ENCODE results near the gene CENATAC.
"Not testable (repeated sequence)": the region's sequence is repeated elsewhere in the genome, so short reads cannot be mapped to it uniquely, and the experiment has no call there.

CENATAC gene

GRCh38 chr11:119039471-119039870 is 41.5 kb downstream of the CENATAC start:
- not testable (repeated sequence) for H3K36me3 ChIP-seq (ENCODE audit: insufficient read depth, low read length); H3K4me1 ChIP-seq (ENCODE audit: insufficient read depth, low read length); H2AFZ ChIP-seq (ENCODE audit: low read depth, low read length); H3K9me3 ChIP-seq (ENCODE audit: low read length); H3K4me3 ChIP-seq (ENCODE audit: low read length); H3K27me3 ChIP-seq (ENCODE audit: insufficient read depth, low read length)

GRCh38 chr11:119041821-119042514 is 44.0 kb downstream of the CENATAC start:
- no peak overlapping the region for H3K4me3 ChIP-seq (ENCODE audit: low read length)

GRCh38 chr11:119042927-119043326 is 45.0 kb downstream of the CENATAC start:
- no peaks in the 10 kb centered on the region for H3K9me3 ChIP-seq (ENCODE audit: low read length)
- H2AFZ ChIP-seq (ENCODE audit: low read depth, low read length): no peak overlapping the region
- H3K36me3 ChIP-seq (ENCODE audit: insufficient read depth, low read length): peaks cover 34% of the 10 kb centered on the region
- H3K27me3 ChIP-seq (ENCODE audit: insufficient read depth, low read length): no peaks in the 10 kb centered on the region
- no peak overlapping the region for H3K4me3 ChIP-seq (ENCODE audit: low read length)
- H3K4me1 ChIP-seq (ENCODE audit: insufficient read depth, low read length): no peaks in the 10 kb centered on the region

More at GRCh38 chr11:119041821-119042514, 44.0 kb downstream of the CENATAC start:
- Histone ChIP-seq H3K4me1 (ENCODE audit: insufficient read depth, low read length) (no peaks in the 10 kb centered on the region), H3K27me3 (ENCODE audit: insufficient read depth, low read length) (no peaks in the 10 kb centered on the region), H3K36me3 (ENCODE audit: insufficient read depth, low read length) (peaks cover 24% of the 10 kb centered on the region), H3K9me3 (ENCODE audit: low read length) (no peaks in the 10 kb centered on the region), H2AFZ (ENCODE audit: low read depth, low read length) (no peak overlapping the region)

- peaks cover 52% of the 10 kb centered on the region for H3K36me3 ChIP-seq (ENCODE audit: insufficient read depth, low read length)
- H3K4me3 ChIP-seq (ENCODE audit: low read length): no peak overlapping the region
- H2AFZ ChIP-seq (ENCODE audit: low read depth, low read length): no peak overlapping the region
- no peaks in the 10 kb centered on the region for H3K9me3 ChIP-seq (ENCODE audit: low read length)
- H3K27me3 ChIP-seq (ENCODE audit: insufficient read depth, low read length): no peaks in the 10 kb centered on the region
- no peaks in the 10 kb centered on the region for H3K4me1 ChIP-seq (ENCODE audit: insufficient read depth, low read length)
These were observed 46.8 kb downstream of the CENATAC start for GRCh38 chr11:119044708-119045107.

- no peak overlapping the region for H3K4me3 ChIP-seq (ENCODE audit: low read length)
These were observed 48.6 kb downstream of the CENATAC start for GRCh38 chr11:119046489-119046888.

GRCh38 chr11:119047205-119047604 is 49.3 kb downstream of the CENATAC start:
- Histone ChIP-seq H3K4me1 (ENCODE audit: insufficient read depth, low read length) (no peaks in the 10 kb centered on the region), H2AFZ (ENCODE audit: low read depth, low read length) (no peak overlapping the region), H3K9me3 (ENCODE audit: low read length) (no peaks in the 10 kb centered on the region), H3K36me3 (ENCODE audit: insufficient read depth, low read length) (peaks cover 71% of the 10 kb centered on the region), H3K27me3 (ENCODE audit: insufficient read depth, low read length) (no peaks in the 10 kb centered on the region), H3K4me3 (ENCODE audit: low read length) (no peak overlapping the region)

More at GRCh38 chr11:119046489-119046888, 48.6 kb downstream of the CENATAC start:
- H3K4me1 ChIP-seq (ENCODE audit: insufficient read depth, low read length): no peaks in the 10 kb centered on the region
- no peaks in the 10 kb centered on the region for H3K9me3 ChIP-seq (ENCODE audit: low read length)
- H3K36me3 ChIP-seq (ENCODE audit: insufficient read depth, low read length): peaks cover 65% of the 10 kb centered on the region
- H2AFZ ChIP-seq (ENCODE audit: low read depth, low read length): no peak overlapping the region
- no peaks in the 10 kb centered on the region for H3K27me3 ChIP-seq (ENCODE audit: insufficient read depth, low read length)

GRCh38 chr11:119048644-119049043 is 50.7 kb downstream of the CENATAC start:
- no peaks in the 10 kb centered on the region for H3K4me1 ChIP-seq (ENCODE audit: insufficient read depth, low read length)
- no peak overlapping the region for H2AFZ ChIP-seq (ENCODE audit: low read depth, low read length)
- H3K27me3 ChIP-seq (ENCODE audit: insufficient read depth, low read length): no peaks in the 10 kb centered on the region
- H3K36me3 ChIP-seq (ENCODE audit: insufficient read depth, low read length): peaks cover 85% of the 10 kb centered on the region
- no peak overlapping the region for H3K4me3 ChIP-seq (ENCODE audit: low read length)
- no peaks in the 10 kb centered on the region for H3K9me3 ChIP-seq (ENCODE audit: low read length)

GRCh38 chr11:119049081-119049480 is 51.1 kb downstream of the CENATAC start:
- no peak overlapping the region for H2AFZ ChIP-seq (ENCODE audit: low read depth, low read length)
- H3K4me3 ChIP-seq (ENCODE audit: low read length): no peak overlapping the region
- H3K36me3 ChIP-seq (ENCODE audit: insufficient read depth, low read length): peaks cover 89% of the 10 kb centered on the region
- H3K9me3 ChIP-seq (ENCODE audit: low read length): no peaks in the 10 kb centered on the region
- H3K4me1 ChIP-seq (ENCODE audit: insufficient read depth, low read length): no peaks in the 10 kb centered on the region
- no peaks in the 10 kb centered on the region for H3K27me3 ChIP-seq (ENCODE audit: insufficient read depth, low read length)

GRCh38 chr11:119051440-119052162 is 53.7 kb downstream of the CENATAC start:
- Histone ChIP-seq H3K4me3 (ENCODE audit: low read length) (no peak overlapping the region), H3K36me3 (ENCODE audit: insufficient read depth, low read length) (peaks cover 81% of the 10 kb centered on the region), H3K27me3 (ENCODE audit: insufficient read depth, low read length) (no peaks in the 10 kb centered on the region), H2AFZ (ENCODE audit: low read depth, low read length) (no peak overlapping the region), H3K9me3 (ENCODE audit: low read length) (no peaks in the 10 kb centered on the region), H3K4me1 (ENCODE audit: insufficient read depth, low read length) (peaks cover 7% of the 10 kb centered on the region)

- H3K4me3 ChIP-seq (ENCODE audit: low read length): no peak overlapping the region
- H2AFZ ChIP-seq (ENCODE audit: low read depth, low read length): no peak overlapping the region
- H3K27me3 ChIP-seq (ENCODE audit: insufficient read depth, low read length): no peaks in the 10 kb centered on the region
- peaks cover 7% of the 10 kb centered on the region for H3K4me1 ChIP-seq (ENCODE audit: insufficient read depth, low read length)
- H3K9me3 ChIP-seq (ENCODE audit: low read length): no peaks in the 10 kb centered on the region
- H3K36me3 ChIP-seq (ENCODE audit: insufficient read depth, low read length): peaks cover 75% of the 10 kb centered on the region
These were observed 54.4 kb downstream of the CENATAC start for GRCh38 chr11:119052163-119052814.

GRCh38 chr11:119054418-119054817 is 56.5 kb downstream of the CENATAC start:
- Histone ChIP-seq H3K36me3 (ENCODE audit: insufficient read depth, low read length) (peaks cover 53% of the 10 kb centered on the region), H3K9me3 (ENCODE audit: low read length) (no peaks in the 10 kb centered on the region), H3K4me1 (ENCODE audit: insufficient read depth, low read length) (peaks cover 14% of the 10 kb centered on the region), H3K27me3 (ENCODE audit: insufficient read depth, low read length) (no peaks in the 10 kb centered on the region), H2AFZ (ENCODE audit: low read depth, low read length) (no peak overlapping the region), H3K4me3 (ENCODE audit: low read length) (no peak overlapping the region)

GRCh38 chr11:119055901-119056300 is 58.0 kb downstream of the CENATAC start:
- no peaks in the 10 kb centered on the region for H3K27me3 ChIP-seq (ENCODE audit: insufficient read depth, low read length)
- H2AFZ ChIP-seq (ENCODE audit: low read depth, low read length): no peak overlapping the region
- H3K4me1 ChIP-seq (ENCODE audit: insufficient read depth, low read length): peaks cover 14% of the 10 kb centered on the region
- peak overlapping the region; percentile 72 for H3K4me3 ChIP-seq (ENCODE audit: low read length)
- peaks cover 43% of the 10 kb centered on the region for H3K36me3 ChIP-seq (ENCODE audit: insufficient read depth, low read length)
- H3K9me3 ChIP-seq (ENCODE audit: low read length): no peaks in the 10 kb centered on the region

- no peaks in the 10 kb centered on the region for H3K27me3 ChIP-seq (ENCODE audit: insufficient read depth, low read length)
- H3K36me3 ChIP-seq (ENCODE audit: insufficient read depth, low read length): peaks cover 38% of the 10 kb centered on the region
- H2AFZ ChIP-seq (ENCODE audit: low read depth, low read length): peak overlapping the region; percentile 78
- no peaks in the 10 kb centered on the region for H3K9me3 ChIP-seq (ENCODE audit: low read length)
- H3K4me1 ChIP-seq (ENCODE audit: insufficient read depth, low read length): peaks cover 14% of the 10 kb centered on the region
- H3K4me3 ChIP-seq (ENCODE audit: low read length): peak overlapping the region; percentile 72
These were observed 58.6 kb downstream of the CENATAC start for GRCh38 chr11:119056421-119056999.
